ENCODE data around the gene UBE2H. TPM values are rescaled to one million over a fixed set of nuclear protein-coding genes. Genes with fewer than 3 reads are reported as not detected.
"Not testable (repeated sequence)": the region's sequence is repeated elsewhere in the genome, so short reads cannot be mapped to it uniquely, and the experiment has no call there.

UBE2H gene
- total RNA-seq, 1 donor from 2014 or later = 112 TPM

DNA sequence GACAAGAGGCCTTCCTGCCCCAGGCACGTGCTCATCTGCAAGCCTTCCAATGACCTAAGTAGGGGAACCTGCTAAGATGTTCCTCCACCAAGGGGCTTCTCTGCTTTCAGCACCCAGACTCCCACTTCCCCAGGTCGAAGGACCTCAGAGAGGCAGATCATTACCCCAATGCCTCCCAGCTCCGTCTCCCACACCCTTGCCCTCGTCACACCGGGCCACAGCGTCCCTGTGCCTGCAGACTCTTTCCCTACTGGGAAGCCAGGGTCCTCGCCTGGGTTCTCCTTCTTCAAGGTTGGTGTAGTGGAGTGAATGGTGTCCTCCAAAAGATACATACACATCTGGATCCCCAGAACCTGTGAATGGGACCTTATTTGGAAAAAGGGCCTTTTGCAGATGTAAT, 151.9 kb downstream of the UBE2H start:
- H3K4me1 ChIP-seq = peaks cover 2% of the 10 kb centered on the region
- H3K9me3 ChIP-seq (replicated peaks) = no peaks in the 10 kb centered on the region
- H3K4me3 ChIP-seq = no peak overlapping the region
- H3K27me3 ChIP-seq (ENCODE audit: low read depth) = peaks cover 19% of the 10 kb centered on the region
- TF ChIP-seq, protein P1, sequence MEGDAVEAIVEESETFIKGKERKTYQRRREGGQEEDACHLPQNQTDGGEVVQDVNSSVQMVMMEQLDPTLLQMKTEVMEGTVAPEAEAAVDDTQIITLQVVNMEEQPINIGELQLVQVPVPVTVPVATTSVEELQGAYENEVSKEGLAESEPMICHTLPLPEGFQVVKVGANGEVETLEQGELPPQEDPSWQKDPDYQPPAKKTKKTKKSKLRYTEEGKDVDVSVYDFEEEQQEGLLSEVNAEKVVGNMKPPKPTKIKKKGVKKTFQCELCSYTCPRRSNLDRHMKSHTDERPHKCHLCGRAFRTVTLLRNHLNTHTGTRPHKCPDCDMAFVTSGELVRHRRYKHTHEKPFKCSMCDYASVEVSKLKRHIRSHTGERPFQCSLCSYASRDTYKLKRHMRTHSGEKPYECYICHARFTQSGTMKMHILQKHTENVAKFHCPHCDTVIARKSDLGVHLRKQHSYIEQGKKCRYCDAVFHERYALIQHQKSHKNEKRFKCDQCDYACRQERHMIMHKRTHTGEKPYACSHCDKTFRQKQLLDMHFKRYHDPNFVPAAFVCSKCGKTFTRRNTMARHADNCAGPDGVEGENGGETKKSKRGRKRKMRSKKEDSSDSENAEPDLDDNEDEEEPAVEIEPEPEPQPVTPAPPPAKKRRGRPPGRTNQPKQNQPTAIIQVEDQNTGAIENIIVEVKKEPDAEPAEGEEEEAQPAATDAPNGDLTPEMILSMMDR (IDR thresholded peaks at IDR 0.05; ENCODE audit: borderline replicate concordance) = no peak
- no peak overlapping the region for H3K27ac ChIP-seq (replicated peaks)
- no peaks in the 10 kb centered on the region for H3K36me3 ChIP-seq
- no peak for DNase-seq
- intact Hi-C loops (cut with micrococcal nuclease) = no loop called here

DNA sequence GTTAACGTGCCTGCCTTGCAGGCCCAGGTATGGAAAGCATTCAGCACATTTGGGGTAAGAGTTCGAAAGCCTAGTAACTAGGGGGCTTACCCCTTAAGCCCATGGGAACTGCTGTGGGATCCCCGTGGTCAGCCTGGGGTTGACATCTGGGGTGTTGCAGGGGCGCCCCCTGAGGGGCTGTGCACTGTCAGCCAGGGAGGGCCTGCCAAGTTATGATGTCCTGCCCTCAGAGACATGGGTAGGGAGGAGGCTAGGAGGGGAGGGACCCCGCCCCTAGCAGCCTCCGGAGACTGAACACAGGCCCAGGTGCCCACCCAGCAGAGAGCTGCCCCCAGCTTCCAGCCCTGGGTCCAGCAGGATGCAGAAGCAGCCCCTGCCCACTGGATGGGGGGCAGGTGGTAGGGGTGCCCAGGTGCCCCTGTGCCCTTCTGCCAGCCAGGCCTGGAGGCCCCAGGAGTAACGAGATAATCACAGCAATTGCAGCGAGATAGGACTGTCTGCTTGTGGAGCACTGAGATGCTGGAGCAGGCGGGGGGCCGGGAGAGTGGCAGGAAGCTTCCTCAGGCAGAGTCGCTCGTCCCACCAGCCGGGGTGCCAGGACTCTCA, 153.3 kb downstream of the UBE2H start:
- Histone ChIP-seq H3K4me3 (no peak overlapping the region), H3K4me1 (no peaks in the 10 kb centered on the region), H3K27me3 (ENCODE audit: low read depth) (peaks cover 19% of the 10 kb centered on the region), H3K27ac (replicated peaks) (no peak overlapping the region), H3K36me3 (no peaks in the 10 kb centered on the region), H3K9me3 (replicated peaks) (no peaks in the 10 kb centered on the region)
- intact Hi-C loops (cut with micrococcal nuclease) = no loop called here
- TF ChIP-seq, protein P1 (IDR thresholded peaks at IDR 0.05; ENCODE audit: borderline replicate concordance) = no peak
- DNase-seq = no peak

DNA sequence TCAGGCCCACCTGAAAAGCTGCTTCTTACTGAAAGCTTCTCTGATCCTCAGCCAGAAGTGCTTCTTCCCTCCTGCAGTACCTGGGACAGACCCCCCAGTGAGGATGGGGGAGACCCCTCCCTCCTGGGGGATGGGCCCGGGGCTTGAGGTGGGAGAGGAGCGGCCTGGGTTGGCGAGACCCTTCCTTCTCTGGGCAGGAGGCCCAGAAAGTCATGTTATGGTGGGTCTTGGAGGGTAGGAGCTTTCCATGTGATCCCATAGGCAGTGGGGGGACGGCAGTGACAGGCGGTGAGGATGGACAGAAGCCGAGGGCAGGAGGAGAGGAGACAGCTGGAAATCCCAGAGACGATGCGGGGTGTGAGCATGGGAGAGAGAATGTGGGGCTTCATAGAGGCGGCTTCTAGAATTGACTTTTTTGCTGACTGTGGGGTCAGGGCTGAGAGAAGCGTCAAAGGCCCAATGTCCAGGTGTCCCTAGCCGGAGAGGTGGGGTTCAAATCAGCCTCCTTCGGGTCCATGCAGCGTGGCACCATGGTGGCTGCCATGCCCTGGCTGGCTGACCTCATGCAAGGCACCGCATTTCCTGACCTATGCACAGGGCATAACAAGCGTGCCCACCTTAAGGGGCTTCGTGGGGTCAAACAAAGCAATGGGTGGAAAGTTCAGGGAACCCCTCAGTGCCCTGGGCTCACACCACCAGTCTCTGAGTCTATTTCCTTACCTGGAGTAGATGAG, 154.0 kb downstream of the UBE2H start:
- Histone ChIP-seq H3K27ac (replicated peaks) (no peak overlapping the region), H3K27me3 (ENCODE audit: low read depth) (peaks cover 20% of the 10 kb centered on the region), H3K4me1 (no peaks in the 10 kb centered on the region), H3K4me3 (no peak overlapping the region), H3K36me3 (no peaks in the 10 kb centered on the region), H3K9me3 (replicated peaks) (no peaks in the 10 kb centered on the region)
- intact Hi-C loops (cut with micrococcal nuclease) = no loop called here
- TF ChIP-seq, protein P1 (IDR thresholded peaks at IDR 0.05; ENCODE audit: borderline replicate concordance) = no peak
- no peak for DNase-seq

DNA sequence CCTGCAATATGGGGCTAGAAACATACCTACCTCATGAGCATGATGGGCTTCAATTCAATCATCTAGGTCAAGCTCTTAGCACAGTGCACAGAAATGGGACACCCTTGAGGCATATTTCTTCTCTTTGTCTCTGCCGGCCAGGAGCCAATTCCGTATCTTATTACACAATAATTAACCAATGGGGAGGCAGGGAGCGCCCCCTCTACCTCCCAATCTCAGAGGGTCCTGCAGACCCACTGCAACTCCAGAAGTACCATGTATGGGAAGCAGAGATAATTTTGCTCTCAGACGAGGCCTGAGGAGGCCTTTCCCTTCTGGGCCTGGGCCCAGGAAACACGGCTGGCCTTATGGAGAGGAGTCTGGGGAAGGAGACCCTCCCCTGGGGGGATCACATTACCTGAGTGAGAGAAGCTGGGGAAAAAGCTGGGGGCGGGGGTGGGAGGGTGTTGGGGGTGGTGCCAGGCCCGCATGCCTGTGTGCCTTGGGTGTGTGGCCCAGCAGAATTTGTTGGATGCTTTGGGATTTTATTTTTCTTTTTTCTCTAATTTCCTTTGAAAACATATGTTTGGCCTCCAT, 155.5 kb downstream of the UBE2H start:
- no peak overlapping the region for H3K27ac ChIP-seq (replicated peaks)
- H3K9me3 ChIP-seq (replicated peaks) = no peaks in the 10 kb centered on the region
- H3K36me3 ChIP-seq = no peaks in the 10 kb centered on the region
- H3K4me1 ChIP-seq = no peaks in the 10 kb centered on the region
- no peak for DNase-seq
- TF ChIP-seq, protein P1 (IDR thresholded peaks at IDR 0.05; ENCODE audit: borderline replicate concordance) = no peak
- peaks cover 22% of the 10 kb centered on the region for H3K27me3 ChIP-seq (ENCODE audit: low read depth)
- intact Hi-C loops (cut with micrococcal nuclease) = no loop called here
- no peak overlapping the region for H3K4me3 ChIP-seq

DNA sequence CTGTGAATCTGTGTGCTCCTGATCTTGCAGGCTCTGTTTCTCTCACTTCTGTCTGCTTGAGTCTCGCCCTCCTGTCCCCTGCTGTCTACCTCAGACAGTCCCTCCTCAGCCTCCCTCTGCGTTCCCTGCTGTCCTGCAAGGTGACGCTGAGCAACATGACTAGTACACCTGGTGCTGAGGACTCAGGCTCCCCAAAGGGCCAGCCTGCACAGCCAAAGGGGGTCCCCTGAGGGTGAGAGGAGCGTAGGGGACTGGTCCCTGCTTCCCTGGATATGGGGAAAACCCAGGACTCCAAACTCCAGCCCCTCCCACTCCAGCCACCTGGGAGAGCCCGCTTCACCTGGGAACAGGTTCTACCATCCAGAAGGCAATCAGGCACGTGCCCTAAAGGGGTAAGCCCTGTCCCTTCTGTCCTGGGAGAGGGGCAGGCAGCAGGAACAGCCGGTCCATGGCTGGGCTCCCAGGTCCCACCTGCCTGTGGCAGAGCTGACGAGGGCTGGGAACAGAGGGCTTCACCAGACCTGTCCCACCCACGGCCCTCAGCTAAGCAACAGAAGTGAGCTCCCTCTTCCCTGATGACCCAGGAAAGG, 156.5 kb downstream of the UBE2H start:
- Histone ChIP-seq H3K4me1 (no peaks in the 10 kb centered on the region), H3K36me3 (no peaks in the 10 kb centered on the region), H3K27ac (replicated peaks) (no peak overlapping the region), H3K9me3 (replicated peaks) (no peaks in the 10 kb centered on the region), H3K27me3 (ENCODE audit: low read depth) (peaks cover 22% of the 10 kb centered on the region), H3K4me3 (no peak overlapping the region)
- intact Hi-C loops (cut with micrococcal nuclease) = no loop called here
- DNase-seq = no peak
- TF ChIP-seq, protein P1 (IDR thresholded peaks at IDR 0.05; ENCODE audit: borderline replicate concordance) = no peak

DNA sequence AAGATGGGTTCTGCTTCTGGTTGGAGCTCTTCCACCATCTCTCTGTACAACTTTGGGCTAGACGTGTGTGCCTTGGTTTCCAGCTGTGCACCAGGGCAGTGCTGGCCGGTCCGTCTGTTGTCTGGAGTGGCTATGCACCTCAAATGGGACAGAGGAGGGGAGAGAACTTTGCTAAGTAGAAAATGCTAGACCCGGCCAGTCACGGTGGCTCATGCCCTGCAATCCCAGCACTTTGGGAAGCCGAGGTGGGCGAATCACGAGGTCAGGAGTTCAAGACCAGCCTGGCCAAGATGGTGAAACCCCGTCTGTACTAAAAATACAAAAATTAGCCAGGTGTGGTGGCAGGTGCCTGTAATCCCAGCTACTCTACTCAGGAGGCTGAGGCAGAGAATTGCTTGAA, 158.3 kb downstream of the UBE2H start:
- H3K4me1 ChIP-seq; H3K9me3 ChIP-seq (replicated peaks); H3K4me3 ChIP-seq; DNase-seq; H3K27ac ChIP-seq (replicated peaks); H3K36me3 ChIP-seq; intact Hi-C loops (cut with micrococcal nuclease): not testable (repeated sequence)
- H3K27me3 ChIP-seq (ENCODE audit: low read depth) = peaks cover 25% of the 10 kb centered on the region
